Globus pallidus (tissue), 1 donor: ENCODE results near the gene TRABD2B.

ENCODE experiments used
- DNase-seq: peaks from one replicate; pipeline ENCODE4 v3.0.0-alpha.2; 2015; ENCODE audit warnings: low spot score

The TRABD2B gene

DNA sequence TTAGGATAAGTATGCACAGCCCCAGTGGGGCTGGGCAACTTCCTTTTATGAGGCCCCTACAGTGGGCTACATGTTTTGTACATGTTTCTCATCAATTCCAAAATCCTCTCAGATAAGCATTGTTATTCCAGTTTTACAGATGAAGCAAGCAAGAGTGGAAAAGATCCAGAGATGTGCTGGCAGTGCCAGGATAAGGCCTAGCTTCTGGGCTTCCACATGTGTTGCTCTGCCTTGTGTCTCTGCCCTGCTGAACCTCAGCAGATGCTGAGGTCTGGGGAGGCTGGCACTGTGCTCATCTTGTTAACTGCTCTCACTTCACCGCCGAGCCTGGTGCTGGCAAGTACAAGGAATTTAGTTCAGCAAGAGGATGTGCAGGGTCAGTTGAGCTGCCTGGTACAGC lies 202.1 kb downstream of the TRABD2B start:
- DNase-seq: no peak

DNA sequence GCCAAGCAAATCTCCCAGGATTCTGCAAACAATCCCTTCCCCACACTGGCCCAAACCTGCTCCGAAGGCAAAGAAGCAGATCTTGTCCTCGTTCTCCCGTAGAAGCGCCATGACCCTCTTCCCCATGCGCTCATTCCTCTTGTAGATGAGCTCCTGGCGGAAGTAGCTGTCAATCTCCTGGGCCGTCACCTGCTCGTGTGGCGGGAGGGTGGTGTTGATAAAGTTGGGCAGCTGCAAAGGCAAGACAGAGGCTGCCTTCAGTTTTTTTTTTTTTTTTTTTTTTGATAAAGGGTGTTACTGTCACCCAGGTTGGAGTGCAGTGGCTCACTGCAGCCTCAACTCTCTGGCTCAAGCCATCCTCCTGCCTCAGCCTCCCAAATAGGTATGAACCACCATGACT lies 202.7 kb downstream of the TRABD2B start:
- no peak for DNase-seq

DNA sequence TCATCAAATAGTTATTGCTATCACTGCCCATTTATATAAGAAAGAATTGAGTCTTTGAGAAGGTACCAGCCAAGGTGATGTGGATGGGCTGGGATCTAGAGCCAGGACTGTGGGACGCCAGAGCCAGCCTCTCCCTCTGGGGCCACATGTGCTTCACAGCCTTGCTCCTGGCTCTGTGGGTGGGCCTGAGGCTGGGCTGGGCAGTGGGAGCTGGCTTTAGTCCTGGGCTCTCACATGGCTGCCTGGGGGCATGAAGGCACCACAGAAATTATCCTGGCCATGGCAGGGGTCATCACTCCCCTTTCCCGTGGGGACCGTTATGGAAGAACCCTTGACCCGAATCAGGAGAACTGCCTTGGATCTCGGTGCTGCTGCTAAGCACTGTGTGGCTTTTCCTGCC lies 203.1 kb downstream of the TRABD2B start:
- DNase-seq: no peak

DNA sequence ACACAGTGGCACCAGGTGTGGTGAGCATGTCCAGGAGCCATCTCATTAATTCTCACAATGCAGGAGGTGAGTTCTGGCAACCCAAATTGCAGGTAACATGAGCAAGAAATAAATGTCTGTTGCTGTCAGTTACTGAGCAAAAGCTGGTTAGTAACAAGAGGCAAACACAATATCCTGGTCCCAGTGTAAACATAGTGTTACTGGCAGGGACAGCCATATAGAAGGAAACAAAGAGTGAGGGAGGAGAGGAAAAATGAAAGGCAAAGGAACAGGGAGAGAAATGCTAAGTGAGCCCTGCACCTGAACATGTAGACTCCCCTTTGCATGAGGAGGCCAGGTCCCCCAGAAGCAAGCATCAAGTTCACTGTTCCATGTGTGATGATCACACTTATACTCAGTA lies 203.6 kb downstream of the TRABD2B start:
- no peak for DNase-seq

DNA sequence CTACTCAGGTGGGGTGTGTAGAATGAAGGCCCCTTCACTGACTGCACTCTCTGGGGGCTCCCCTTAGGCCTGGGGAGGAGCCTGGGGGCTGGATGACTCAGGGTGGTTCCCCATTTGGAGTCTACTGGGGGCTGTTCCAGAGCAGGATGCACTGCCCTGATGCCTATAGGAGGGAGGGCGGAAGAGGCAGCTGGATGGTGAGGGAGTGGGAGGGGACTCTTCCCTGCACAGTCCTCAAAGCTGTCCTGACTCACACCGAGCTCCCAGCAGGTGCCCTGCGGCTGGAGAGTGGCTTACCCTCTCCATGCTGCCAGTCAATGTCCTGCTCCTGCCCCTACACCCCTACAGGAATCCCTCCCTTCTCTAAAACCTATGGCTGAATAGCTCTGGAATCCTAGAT lies 204.4 kb downstream of the TRABD2B start:
- DNase-seq: no peak

DNA sequence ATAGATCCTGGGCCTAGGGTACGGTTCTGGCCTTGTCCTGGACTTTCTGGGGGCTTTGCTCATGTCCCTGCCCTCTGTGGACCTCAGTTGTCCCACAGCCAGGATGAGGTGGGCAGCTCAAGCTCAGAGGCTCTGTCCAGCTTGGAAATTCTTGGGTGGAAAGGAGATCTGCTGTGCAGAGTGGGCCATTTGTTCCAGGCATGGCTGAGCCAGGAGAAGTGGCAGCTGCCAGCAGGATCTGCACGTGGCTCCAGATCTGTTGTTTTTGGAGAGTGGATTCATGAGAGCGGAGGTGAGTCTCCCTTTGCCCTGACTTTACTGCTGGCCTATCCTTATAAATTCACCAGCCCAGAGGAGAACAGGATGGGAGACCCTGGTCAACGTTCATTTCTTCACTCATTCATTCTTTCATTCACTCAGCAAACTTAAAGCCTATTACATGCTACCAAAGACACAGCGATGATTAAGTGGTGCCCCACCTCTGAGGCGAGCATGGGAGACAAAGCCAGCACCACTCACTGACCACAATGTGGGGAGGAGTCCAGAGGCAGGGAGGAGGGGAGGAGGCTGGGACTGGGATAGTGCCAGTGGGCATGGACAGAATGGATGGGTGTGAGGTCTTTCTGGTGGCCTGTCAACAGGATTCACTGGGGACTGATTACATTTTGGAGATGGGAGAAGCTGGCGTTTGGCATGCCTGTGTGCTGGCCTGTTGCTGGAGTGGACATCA lies 205.1 kb downstream of the TRABD2B start:
- no peak for DNase-seq

DNA sequence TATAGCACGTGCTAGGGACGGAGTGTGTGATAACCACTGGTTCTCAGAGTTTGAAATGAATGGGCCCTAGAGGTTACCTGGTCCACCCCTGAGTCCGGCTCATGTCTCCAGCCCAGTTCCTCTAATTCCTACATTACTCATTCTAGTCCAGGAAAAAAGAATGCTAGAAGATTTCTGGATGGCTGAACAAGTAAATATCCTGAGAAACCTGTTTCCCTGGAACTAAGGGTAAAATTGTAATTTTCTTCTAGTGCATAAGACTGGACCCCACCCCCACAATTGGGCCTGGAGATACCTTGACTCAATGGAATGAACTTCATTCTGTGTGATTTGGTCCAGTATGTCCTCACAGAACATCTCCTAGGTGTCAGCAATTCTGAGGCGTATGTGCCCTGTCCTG lies 208.4 kb downstream of the TRABD2B start:
- no peak for DNase-seq

DNA sequence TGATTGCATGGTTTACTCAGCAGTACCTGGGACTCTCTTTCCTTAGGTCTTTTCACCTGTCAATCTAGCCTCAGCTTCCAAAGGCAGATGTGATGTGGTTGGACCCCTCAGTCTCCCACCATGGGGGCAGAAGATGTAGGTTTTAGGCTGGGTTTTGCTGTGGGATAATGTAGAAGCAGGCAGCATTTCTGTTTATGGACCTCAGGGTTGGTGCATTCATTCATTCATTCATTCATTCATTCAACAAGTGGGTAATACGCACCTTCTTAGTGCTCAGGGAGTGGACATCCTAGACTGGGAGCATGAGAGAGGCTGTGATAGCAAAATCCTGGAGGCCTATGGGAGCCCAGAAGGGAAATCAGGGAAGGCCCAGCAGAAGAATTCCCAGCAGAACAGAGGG lies 209.6 kb downstream of the TRABD2B start:
- DNase-seq: no peak

DNA sequence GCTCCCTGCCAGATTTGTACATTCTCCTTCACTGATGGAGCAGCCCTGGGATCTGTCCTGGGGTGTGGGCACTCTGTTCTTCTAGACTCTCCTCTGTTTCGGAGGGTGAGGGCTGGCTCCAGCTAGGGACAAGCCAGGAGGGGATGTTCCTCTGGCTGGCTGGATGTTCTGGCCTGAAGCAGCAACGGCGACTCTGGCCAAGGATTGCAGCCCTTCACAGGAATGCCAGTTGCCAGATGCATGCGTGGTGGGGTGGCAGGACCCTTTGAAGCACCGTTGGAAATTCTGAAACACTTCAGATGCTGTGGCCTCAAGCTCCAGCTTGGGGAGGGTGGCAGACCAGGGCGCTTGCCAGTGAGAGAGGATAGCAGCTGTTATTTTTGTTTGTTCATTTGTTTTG lies 210.9 kb downstream of the TRABD2B start:
- DNase-seq: no peak

DNA sequence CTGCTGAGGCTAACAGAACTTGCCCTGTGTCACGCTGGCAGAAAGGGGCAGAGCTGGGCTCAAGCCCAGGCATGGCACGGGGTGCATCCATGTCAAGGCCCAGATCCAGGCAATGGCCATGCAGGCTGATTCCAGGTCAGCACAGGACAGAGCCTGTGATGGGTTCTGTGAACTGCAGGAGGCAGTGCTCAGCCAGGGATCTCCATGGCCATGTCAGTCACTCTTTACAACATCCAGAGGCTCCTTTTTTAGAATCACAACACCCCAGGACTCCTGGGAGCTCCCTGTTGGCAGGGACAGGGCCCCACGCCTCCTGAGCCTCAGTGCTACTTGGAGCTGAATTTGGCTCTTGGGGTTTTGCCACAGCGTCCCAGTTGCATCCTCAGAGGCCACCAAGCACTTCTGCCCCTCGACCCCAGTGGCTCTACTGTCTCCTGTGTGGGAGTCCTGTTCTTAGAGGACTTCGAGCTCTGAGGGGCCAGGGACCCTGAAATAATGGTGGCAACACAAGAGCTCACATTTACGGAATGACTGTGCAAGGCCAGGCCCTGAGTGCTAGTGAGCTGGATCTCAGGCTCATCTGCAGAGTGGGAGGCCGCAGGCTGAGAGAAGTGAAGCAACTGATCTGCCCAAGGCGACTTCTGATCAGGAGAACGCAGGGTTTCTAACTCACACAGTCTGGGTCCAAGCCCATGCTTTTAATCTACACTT lies 211.5 kb downstream of the TRABD2B start:
- DNase-seq: no peak

DNA sequence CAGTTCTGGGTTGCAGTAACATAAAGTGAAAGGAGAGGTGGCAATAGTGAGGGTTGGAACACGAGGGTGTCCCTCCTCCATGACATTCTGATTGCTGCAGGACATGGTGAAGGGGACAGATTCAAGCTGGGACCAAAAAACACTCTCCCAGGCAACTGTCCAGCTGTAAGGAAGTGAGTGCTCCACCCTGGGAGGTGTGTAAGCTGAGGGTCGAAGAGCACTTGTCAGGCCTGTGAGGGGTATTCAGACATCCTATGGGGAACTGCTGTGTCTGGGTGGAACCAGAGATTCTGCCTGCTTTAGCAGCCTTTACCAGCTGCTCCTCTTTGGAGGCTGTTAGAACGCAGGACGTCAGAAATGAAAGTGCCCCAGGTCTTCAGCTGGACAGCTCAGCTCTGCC lies 212.1 kb downstream of the TRABD2B start:
- DNase-seq: no peak

DNA sequence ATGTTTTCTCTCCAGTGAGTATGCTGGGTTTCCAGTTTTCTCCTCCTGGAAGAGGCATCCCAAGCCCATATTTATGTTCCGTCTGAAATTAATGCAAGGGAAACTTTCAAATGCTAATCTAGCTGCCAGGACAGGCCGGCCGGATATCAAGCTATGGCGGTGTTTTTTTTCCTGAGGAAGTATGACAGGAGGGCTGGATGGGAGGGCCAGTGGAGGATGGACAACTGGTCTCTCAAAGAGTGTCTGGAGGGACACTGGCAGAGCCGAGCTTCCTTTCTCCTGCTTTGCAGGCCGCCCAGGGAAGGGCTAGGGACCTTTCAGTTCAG lies 212.7 kb downstream of the TRABD2B start:
- DNase-seq: no peak

DNA sequence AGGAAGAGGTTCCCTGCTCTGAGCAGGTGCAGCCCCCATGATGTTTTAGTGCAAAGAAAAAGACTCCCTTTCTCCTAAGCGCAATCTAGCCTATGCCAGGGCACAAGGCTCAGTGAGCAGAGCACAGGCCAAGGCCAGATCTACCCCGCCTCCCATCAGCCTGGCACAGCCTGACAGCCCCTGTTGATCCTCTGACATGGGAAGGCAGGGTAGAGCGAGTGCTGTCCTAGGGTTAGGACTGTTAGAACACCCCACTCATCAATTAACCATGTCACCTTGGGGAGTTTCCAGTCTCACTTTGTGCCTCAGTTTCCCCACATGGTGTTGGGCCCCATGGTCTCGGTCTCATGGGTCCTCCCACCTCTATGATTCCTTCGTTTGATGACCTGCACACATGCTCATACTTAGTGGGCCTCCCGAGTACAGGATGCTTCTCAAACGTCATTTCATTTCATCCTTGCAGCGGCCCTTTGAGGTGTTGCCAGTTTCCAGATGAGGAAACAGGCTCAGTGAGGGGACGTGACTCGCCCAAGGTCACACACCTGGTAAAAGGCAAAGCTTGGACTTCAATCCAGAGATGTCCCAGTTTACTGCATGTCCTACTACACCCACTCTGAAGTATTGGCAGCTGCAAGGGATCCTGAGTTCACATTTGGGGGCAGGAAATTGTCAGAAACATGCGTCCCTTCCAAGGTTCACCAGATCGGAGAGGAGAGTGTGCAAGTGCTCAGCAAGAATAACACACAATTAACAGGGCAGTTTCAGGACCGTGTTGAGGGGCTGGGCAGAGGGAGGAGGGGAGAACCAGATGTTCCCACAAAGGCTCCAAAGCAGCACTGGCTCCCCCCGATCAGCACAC lies 213.3 kb downstream of the TRABD2B start:
- no peak for DNase-seq

DNA sequence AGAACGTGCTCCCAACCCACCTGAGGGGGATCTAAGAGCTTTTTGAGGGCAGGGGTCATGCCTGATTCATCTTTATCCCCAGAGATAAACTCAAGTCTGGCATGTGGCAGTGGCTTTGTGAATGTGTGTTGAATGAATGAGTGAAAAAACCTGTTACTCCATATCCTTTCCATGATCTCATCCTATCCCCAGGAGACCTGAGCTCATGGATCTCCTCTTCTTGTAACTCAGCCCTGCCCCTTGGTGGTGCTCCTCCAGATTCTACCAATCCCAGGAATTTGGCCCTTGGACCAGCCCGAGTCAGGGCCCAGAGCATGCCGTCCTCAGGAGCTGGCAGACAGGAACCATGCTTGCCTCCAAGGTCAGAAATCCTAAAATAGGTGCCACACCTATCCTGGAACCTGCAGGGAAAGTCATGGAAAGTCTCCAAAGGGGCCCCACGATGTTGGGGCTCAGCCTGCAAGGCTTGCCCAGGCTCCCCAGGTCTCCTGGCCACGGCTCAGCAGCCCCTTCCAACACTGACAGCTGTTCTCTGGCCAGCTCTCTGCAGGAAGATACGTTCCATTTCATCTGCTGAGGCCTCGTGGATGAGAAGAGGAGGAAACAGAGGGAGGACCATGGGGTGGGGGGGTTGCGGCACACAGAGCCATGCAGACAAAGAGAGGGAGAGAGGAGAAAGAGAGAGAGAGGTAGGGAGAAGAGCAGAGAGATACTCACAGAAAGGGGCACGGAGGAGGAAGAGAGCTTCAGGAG lies 214.6 kb downstream of the TRABD2B start:
- DNase-seq: no peak

DNA sequence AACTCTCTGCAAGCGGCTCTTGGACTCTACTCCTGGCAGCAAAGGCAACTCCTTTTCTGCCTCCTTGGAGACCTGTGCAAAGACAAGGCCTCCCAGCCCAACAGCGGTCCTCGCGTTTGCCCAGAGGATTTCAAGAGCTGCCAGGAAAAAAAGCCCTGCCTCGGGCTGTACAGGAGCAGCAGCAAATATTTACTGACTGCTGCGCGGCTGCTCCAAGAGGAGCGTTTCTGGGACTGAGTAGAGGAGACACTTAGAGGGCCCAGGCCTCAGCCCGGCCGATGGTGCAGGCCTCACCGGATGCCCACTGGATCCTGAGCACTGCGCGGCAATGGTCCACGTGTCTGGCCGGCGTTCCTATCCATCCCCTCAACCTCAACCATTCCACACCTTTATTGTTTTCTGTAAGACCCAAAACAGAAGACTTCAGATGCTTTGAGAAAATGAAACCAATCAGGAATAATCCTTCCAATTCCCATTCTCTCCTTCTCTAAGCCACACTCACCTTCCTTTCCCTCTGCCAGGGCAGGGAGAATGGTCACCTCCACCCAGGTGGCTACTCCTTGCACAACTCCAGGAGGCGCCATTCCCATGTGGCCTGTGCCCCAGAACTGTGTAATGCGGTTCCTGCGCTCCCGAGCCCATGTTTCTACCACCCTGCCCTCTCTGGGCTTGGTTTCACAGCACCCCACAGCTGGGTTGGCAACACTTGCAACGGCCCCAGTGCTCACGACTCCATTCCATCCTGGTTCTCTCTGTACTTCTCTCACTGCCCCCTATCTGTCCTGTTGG lies 215.8 kb downstream of the TRABD2B start:
- no peak for DNase-seq

DNA sequence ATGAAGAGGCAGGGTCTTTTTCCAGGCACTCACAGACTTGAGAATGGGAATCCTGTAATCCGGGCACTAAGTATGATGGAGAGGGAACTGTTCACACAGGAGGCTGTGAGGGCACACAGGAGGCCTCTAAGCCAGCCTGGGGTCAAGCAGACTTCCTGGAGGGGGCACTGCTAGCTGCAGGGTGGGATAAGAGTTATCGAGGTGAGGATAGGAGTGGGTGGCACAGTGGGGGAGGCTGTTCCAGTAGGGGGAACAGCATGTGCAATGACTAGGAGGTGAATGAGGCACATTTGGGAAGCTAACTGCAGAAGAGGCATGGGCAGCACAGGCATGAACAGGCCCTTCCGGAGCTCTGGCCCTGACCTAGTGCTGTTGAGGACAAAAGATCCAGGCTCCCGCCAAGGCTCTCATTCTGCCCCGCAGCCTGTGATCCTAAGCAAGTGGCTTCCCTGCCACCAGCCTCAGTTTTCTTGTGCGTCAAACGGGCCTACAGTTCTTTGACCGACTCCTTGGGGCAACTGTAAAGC lies 216.7 kb downstream of the TRABD2B start:
- no peak for DNase-seq

DNA sequence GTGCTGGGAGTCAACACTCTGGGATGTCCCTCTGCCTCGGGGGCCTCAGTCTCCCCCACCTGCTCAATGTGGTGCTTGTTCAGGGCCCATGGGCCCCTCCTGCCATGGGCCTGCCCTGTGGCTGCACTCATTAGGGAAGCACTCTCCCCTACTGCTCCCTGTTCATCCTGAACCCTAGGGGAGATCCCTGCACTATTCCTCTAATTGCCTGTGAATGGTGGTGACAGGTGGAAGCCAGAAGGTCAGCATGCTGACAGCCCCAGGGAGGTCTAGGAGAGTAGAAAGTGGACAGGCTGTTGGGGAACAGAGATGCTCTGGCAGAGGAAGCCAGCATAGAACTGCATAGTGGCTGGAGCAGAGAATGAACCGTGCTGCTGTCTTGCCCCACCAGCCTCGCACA lies 217.6 kb downstream of the TRABD2B start:
- no peak for DNase-seq

DNA sequence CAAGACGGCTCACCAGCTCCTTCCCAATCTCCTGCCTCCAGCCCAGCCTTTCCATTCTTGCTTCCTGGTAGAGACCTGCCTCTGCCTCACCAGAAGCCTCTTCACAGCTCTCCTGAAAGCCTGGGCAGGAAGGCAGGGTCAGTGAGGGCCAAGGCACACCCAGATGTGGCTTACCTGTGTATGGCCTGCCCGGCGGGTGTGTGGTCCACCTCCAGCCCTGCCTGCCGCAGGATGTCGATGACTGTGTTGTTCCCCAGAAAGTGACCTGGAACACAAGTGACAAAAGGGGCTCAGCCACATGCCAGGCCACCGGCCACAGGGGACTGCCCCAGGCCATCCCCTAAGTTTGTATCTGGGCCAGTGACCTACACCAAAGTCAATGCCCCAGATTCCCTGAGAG lies 218.9 kb downstream of the TRABD2B start:
- DNase-seq: no peak

DNA sequence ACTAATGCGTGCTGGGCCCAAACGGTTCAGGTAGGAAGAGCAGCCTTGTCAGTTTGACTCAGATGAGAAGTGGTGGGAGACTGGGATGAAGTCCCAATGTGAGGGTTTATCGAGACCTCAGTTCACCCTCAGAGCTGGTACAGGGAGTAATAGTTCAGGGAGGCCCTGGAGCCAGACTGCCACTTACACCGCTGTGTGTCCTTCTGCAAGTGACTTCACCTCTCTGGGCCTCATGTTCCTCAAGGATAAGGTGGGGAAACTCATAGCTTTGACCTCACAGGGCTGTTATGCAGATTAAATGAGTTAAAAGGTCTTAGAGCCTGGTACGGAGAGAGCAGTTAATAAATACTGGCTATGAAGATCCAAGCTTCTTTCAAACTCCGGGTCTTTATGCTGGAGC lies 219.9 kb downstream of the TRABD2B start:
- DNase-seq: no peak

DNA sequence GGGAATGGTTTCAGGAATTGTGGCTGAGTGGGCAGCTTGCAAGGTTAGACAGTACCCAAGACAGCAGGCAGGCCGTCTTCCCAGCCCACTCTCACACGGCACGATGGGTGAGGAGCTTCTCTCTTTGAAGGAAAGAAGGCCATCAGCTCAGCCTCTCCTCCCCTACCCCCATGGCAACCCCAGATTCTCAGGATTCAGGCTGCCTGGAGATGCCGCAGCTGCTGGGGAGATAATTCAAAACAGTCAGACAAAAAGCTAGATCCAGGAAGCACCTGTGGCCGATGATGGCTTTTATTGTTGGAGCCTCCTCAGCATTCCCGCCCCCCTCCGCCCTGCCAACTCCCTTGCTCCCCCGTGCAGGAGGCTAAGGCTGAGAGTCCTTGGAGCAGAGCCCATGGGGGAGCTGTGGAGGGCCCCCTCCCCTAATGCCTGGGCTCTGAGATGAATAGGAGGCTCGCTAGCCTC lies 220.5 kb downstream of the TRABD2B start:
- DNase-seq: no peak
